ENCODE measurements around the gene IL31RA. TPM values are rescaled to one million over a fixed set of nuclear protein-coding genes. Genes with fewer than 3 reads are reported as not detected.

The IL31RA gene
- total and polyA plus RNA-seq, 8 donors, result 0.10 to 0.55 (median 0.18) TPM

GRCh38 chr5:55858104-55858503, 6.9 kb downstream of the IL31RA start:
- ATAC-seq (no peak), DNase-seq (no peak)
- Histone ChIP-seq H3K27ac (no peak overlapping the region), H3K27me3 (no peaks in the 10 kb centered on the region), H3K4me3 (no peak overlapping the region), H3K4me1 (no peaks in the 10 kb centered on the region), H3K36me3 (no peaks in the 10 kb centered on the region), H3K9me3 (no peaks in the 10 kb centered on the region)
- TF ChIP-seq CTCF (IDR thresholded peaks at IDR 0.05), result no peak
- intact Hi-C loops (cut with DNase I), result no loop called here

- ATAC-seq (peak; percentile 26), DNase-seq (no peak)
- H3K27me3 ChIP-seq, result no peaks in the 10 kb centered on the region
- no peak overlapping the region for H3K4me3 ChIP-seq
- TF ChIP-seq CTCF (IDR thresholded peaks at IDR 0.05), result no peak
- no peaks in the 10 kb centered on the region for H3K9me3 ChIP-seq
- H3K36me3 ChIP-seq, result no peaks in the 10 kb centered on the region
- no peak overlapping the region for H3K27ac ChIP-seq
- intact Hi-C loops (cut with DNase I), result no loop called here
- H3K4me1 ChIP-seq, result no peaks in the 10 kb centered on the region
These were observed 9.1 kb downstream of the IL31RA start for GRCh38 chr5:55860288-55860687.

- no peak for TF ChIP-seq CTCF (IDR thresholded peaks at IDR 0.05)
These were observed 9.6 kb downstream of the IL31RA start for GRCh38 chr5:55860709-55861108.

GRCh38 chr5:55864606-55865541, 13.7 kb downstream of the IL31RA start:
- Histone ChIP-seq H3K36me3 (no peaks in the 10 kb centered on the region), H3K4me1 (peaks cover 5 to 7% of the 10 kb centered on the region in 2 donors), H3K4me3 (no peak overlapping the region), H3K27me3 (no peaks in the 10 kb centered on the region), H3K9me3 (no peaks in the 10 kb centered on the region), H3K27ac (no peak overlapping the region)
- intact Hi-C loops (cut with DNase I), result no loop called here
- DNase-seq (no peak), ATAC-seq (peak; percentile 41)
- no peak for TF ChIP-seq CTCF (IDR thresholded peaks at IDR 0.05)

More at GRCh38 chr5:55860709-55861108, 9.6 kb downstream of the IL31RA start:
- no peaks in the 10 kb centered on the region for H3K4me1 ChIP-seq
- DNase-seq (no peak), ATAC-seq (no peak)
- H3K27ac ChIP-seq, result no peak overlapping the region
- no peaks in the 10 kb centered on the region for H3K27me3 ChIP-seq
- intact Hi-C loops (cut with DNase I), result no loop called here
- no peaks in the 10 kb centered on the region for H3K36me3 ChIP-seq
- H3K9me3 ChIP-seq, result no peaks in the 10 kb centered on the region
- no peak overlapping the region for H3K4me3 ChIP-seq

- H3K9me3 ChIP-seq, result no peaks in the 10 kb centered on the region
- intact Hi-C loops (cut with DNase I), result no loop called here
- H3K27ac ChIP-seq, result no peak overlapping the region
- ATAC-seq (no peak), DNase-seq (peak in 1 of 4 donors; percentile 5)
- H3K4me3 ChIP-seq, result no peak overlapping the region
- peaks cover 5 to 7% of the 10 kb centered on the region in 2 donors for H3K4me1 ChIP-seq
- H3K27me3 ChIP-seq, result no peaks in the 10 kb centered on the region
- no peak for TF ChIP-seq CTCF (IDR thresholded peaks at IDR 0.05)
- no peaks in the 10 kb centered on the region for H3K36me3 ChIP-seq
These were observed 14.7 kb downstream of the IL31RA start for GRCh38 chr5:55865831-55866230.
